Measurements from ENCODE around the gene USP44.

- TF ChIP-seq CTCF (IDR thresholded peaks at IDR 0.05; ENCODE audit: insufficient read depth, low read length, poor library complexity, severe bottlenecking), result no peak
- TF ChIP-seq EZH2phosphoT487 (conservative IDR thresholded peaks at IDR 0.05; ENCODE audit: low read length), result no peak
Observed at GRCh38 chr12:95481888-95482287, 69.4 kb downstream of the USP44 start.

Measured in SU-DHL-6 (cell line).